ENCODE results near the gene OR56B1.

DNA sequence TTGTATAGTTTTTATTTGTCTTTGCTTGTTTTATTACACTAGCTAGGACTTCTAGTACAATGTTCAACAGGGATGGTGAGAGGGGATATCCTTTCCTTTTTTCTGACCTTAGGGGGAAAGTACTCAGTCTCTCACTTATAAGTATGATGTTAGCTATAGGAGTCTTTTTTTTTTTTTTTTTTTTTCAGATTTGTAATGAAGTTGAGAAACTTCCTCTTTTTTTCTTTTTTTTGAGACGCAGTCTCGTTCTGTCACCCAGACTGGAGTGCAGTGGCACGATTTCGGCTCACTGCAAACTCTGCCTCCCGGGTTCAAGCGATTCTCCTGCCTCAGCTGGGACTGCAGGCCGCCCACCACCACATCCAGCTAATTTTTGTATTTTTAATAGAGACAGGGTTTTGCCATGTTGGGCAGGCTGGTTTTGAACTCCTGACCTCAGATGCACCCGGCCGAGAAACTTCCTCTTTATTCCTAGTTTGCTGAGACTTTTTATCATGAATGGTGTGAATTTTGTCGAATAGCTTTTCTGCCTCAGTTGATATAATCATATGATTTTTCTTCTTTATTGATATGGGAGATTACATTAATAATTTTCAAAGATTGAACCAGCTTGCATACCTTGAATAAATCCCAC, 35.7 kb upstream of the OR56B1 start:
- TF ChIP-seq, protein P1, sequence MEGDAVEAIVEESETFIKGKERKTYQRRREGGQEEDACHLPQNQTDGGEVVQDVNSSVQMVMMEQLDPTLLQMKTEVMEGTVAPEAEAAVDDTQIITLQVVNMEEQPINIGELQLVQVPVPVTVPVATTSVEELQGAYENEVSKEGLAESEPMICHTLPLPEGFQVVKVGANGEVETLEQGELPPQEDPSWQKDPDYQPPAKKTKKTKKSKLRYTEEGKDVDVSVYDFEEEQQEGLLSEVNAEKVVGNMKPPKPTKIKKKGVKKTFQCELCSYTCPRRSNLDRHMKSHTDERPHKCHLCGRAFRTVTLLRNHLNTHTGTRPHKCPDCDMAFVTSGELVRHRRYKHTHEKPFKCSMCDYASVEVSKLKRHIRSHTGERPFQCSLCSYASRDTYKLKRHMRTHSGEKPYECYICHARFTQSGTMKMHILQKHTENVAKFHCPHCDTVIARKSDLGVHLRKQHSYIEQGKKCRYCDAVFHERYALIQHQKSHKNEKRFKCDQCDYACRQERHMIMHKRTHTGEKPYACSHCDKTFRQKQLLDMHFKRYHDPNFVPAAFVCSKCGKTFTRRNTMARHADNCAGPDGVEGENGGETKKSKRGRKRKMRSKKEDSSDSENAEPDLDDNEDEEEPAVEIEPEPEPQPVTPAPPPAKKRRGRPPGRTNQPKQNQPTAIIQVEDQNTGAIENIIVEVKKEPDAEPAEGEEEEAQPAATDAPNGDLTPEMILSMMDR (IDR thresholded peaks at IDR 0.05), result no peak
- TF ChIP-seq POLR2A (IDR thresholded peaks at IDR 0.05), result no peak

Data from uterus (tissue), 2 donors.